SU-DHL-6 (cell line): Measurements from ENCODE around the gene VDAC2.
"Not testable (repeated sequence)": the region's sequence is repeated elsewhere in the genome, so short reads cannot be mapped to it uniquely, and the experiment has no call there.

Experiments used
- H2AFZ ChIP-seq: fragments of 200-600 bp; sonication (generic); 2 replicates; pipeline ENCODE4 v1.6.1; 2014; ENCODE audit warnings: low read depth, mild to moderate bottlenecking, moderate library complexity, mixed read lengths, antibody characterized with exemption, low read length; ENCODE audit not compliant: severe bottlenecking
- H3F3A ChIP-seq: fragments of 200-600 bp; shearing (Covaris generic); 2 replicates; pipeline ENCODE4 v1.6.0; 2016; ENCODE audit warnings: antibody characterized with exemption, mild to moderate bottlenecking; ENCODE audit not compliant: insufficient read depth
- H3K27ac ChIP-seq: fragments of 200-600 bp; sonication (generic); 2 replicates; pipeline ENCODE4 v1.5.1; 2016; ENCODE audit warnings: low read depth, mild to moderate bottlenecking, low read length, moderate library complexity, mixed read lengths
- H3K27me3 ChIP-seq: fragments of 200-600 bp; sonication (generic), shearing (Covaris generic); 2 replicates; pipeline ENCODE4 v1.6.0; 2014; ENCODE audit warnings: mild to moderate bottlenecking, low read length
- H3K36me3 ChIP-seq: fragments of 200-600 bp; sonication (generic); 2 replicates; pipeline ENCODE4 v1.6.1; 2014; ENCODE audit warnings: mild to moderate bottlenecking, low read length, mixed read lengths
- H3K4me2 ChIP-seq: fragments of 300-600, 200-600 bp; shearing (Covaris generic), sonication (generic); 2 replicates; pipeline ENCODE4 v1.6.0; 2014; ENCODE audit warnings: low read length, low read depth, mild to moderate bottlenecking; ENCODE audit not compliant: poor library complexity, severe bottlenecking
- H3K4me3 ChIP-seq: fragments of 200-600 bp; sonication (generic); 2 replicates; pipeline ENCODE4 v1.5.1; 2014; ENCODE audit warnings: antibody characterized with exemption, low read length, mild to moderate bottlenecking, mixed read lengths; ENCODE audit not compliant: insufficient read depth, poor library complexity, severe bottlenecking
- H3K79me2 ChIP-seq: fragments of 200-600 bp; sonication (generic); 2 replicates; pipeline ENCODE4 v1.6.1; 2014; ENCODE audit warnings: mild to moderate bottlenecking, low read length, moderate library complexity; ENCODE audit not compliant: insufficient read depth
- H3K9ac ChIP-seq: fragments of 200-600 bp; sonication (generic); 2 replicates; pipeline ENCODE4 v1.7.0; 2014; ENCODE audit warnings: mild to moderate bottlenecking, low read length
- H3K9me2 ChIP-seq: fragments of 200-600 bp; sonication (generic); replicated peaks from 2 replicates; pipeline ENCODE4 v1.6.1; 2014; ENCODE audit warnings: low read length; ENCODE audit not compliant: insufficient read depth
- H3K9me3 ChIP-seq: fragments of 200-600 bp; sonication (generic); 2 replicates; pipeline ENCODE4 v1.6.1; 2014; ENCODE audit warnings: low read length, mixed read lengths; ENCODE audit not compliant: insufficient read depth
- H4K20me1 ChIP-seq: fragments of 200-600 bp; sonication (generic); 2 replicates; pipeline ENCODE4 v1.6.1; 2014; ENCODE audit warnings: low read depth, mild to moderate bottlenecking, antibody characterized with exemption, low read length, moderate library complexity, mixed read lengths
- CTCF ChIP-seq: fragments of 200-600 bp; sonication (generic); IDR thresholded peaks from one replicate; pipeline ENCODE4 v1.5.1; 2017; ENCODE audit warnings: antibody characterized with exemption, mild to moderate bottlenecking, low read length, moderate library complexity; ENCODE audit not compliant: insufficient read depth, poor library complexity, severe bottlenecking
- EZH2phosphoT487 ChIP-seq: fragments of 200-600 bp; sonication (generic), shearing (Covaris generic); conservative IDR thresholded peaks from 2 replicates; pipeline ENCODE4 v1.6.1; 2018; ENCODE audit warnings: mild to moderate bottlenecking, antibody characterized with exemption, low read length, moderate library complexity, mixed read lengths

The VDAC2 gene

GRCh38 chr10:75220274-75220673 lies 9.7 kb downstream of the VDAC2 start:
- Histone ChIP-seq H3K4me2 (no peak overlapping the region), H3K9ac (no peak overlapping the region), H3K79me2 (peaks cover 69% of the 10 kb centered on the region), H3K9me3 (no peaks in the 10 kb centered on the region), H3K4me3 (no peak overlapping the region), H2AFZ (no peak overlapping the region), H3F3A (peaks cover 10% of the 10 kb centered on the region), H3K27me3 (no peaks in the 10 kb centered on the region), H3K36me3 (peaks cover 37% of the 10 kb centered on the region; the same call in 1 of the 2 replicates), H4K20me1 (peaks cover 14% of the 10 kb centered on the region; the same call in 1 of the 2 replicates), H3K9me2 (no peaks in the 10 kb centered on the region), H3K27ac (no peak overlapping the region)
- no peak for TF ChIP-seq EZH2phosphoT487
- TF ChIP-seq CTCF = no peak

- not testable (repeated sequence) for H3K27me3 ChIP-seq, H4K20me1 ChIP-seq, H3K4me3 ChIP-seq, H3K9me3 ChIP-seq, H3K27ac ChIP-seq, H3K9ac ChIP-seq, H3K4me2 ChIP-seq, H3K9me2 ChIP-seq, H2AFZ ChIP-seq
- Histone ChIP-seq H3F3A (peaks cover 15% of the 10 kb centered on the region), H3K79me2 (peaks cover 70% of the 10 kb centered on the region), H3K36me3 (peaks cover 34% of the 10 kb centered on the region; the same call in 1 of the 2 replicates)
These were observed 10.9 kb downstream of the VDAC2 start for GRCh38 chr10:75221492-75221891.

- H4K20me1 ChIP-seq = peaks cover 6% of the 10 kb centered on the region; the same call in 1 of the 2 replicates
- peaks cover 66% of the 10 kb centered on the region for H3K79me2 ChIP-seq
- H3K4me3 ChIP-seq = no peak overlapping the region
- no peak overlapping the region for H3K27ac ChIP-seq
- H3F3A ChIP-seq = peaks cover 17% of the 10 kb centered on the region; the same call in 1 of the 2 replicates
- no peaks in the 10 kb centered on the region for H3K9me3 ChIP-seq
- H2AFZ ChIP-seq = no peak overlapping the region
- no peak overlapping the region for H3K4me2 ChIP-seq
- no peaks in the 10 kb centered on the region for H3K27me3 ChIP-seq
- peaks cover 26% of the 10 kb centered on the region; the same call in 1 of the 2 replicates for H3K36me3 ChIP-seq
- H3K9ac ChIP-seq = no peak overlapping the region
- TF ChIP-seq CTCF (no peak), EZH2phosphoT487 (no peak)
- H3K9me2 ChIP-seq = no peaks in the 10 kb centered on the region
These were observed 12.9 kb downstream of the VDAC2 start for GRCh38 chr10:75223507-75223906.

- Histone ChIP-seq H3K4me2 (no peak overlapping the region), H3K79me2 (peaks cover 68% of the 10 kb centered on the region), H4K20me1 (peaks cover 6% of the 10 kb centered on the region; the same call in 1 of the 2 replicates), H3K4me3 (no peak overlapping the region), H3K9ac (no peak overlapping the region), H3K9me3 (no peaks in the 10 kb centered on the region), H3K36me3 (peaks cover 34% of the 10 kb centered on the region; the same call in 1 of the 2 replicates), H3F3A (peaks cover 42% of the 10 kb centered on the region), H3K27ac (no peak overlapping the region), H3K9me2 (no peaks in the 10 kb centered on the region), H2AFZ (no peak overlapping the region), H3K27me3 (no peaks in the 10 kb centered on the region)
- no peak for TF ChIP-seq EZH2phosphoT487
These were observed 15.5 kb downstream of the VDAC2 start for GRCh38 chr10:75226095-75226494.
